ENCODE results near the gene ITLN2.
"Not testable (repeated sequence)": the region's sequence is repeated elsewhere in the genome, so short reads cannot be mapped to it uniquely, and the experiment has no call there.

ITLN2 gene

DNA sequence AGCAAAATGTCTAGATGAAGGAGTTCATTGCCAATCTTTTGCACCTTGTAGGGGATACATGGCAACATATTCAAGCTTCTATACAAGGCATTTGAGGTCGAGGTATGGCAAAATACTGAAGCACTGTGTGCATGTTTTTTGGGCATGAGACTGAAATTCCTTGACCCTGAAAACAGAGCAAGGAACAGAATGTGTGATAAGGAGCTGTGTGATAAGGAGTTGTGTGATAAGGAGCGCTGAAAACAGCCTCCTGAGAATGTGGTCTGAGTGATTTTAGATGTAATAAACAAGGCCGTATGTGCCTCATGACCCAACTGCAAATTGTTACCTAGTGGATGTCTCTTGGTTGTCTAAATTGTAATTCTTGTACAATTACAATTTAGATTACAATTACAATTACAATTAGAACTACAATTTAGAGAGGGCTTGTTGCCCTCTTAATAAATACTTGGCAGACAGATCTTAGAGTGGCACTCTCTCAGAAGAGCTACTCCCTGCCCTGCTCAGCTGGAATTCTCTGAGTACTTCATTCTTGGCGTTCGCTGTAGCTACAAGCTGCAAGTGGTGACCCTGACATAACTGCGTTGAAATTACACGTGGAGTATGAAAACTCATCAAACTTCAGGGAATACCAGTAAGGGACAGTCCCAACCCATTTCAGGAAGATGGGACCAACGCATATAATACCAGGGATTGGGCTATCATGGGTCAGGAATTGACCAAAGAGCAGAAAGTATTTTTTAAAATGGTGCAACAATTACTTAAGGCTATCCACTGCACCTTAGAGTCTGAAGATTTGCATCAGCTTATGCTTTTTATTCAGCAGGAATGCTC is 49.6 kb downstream of the ITLN2 start:
- DNase-seq, result no peak

DNA sequence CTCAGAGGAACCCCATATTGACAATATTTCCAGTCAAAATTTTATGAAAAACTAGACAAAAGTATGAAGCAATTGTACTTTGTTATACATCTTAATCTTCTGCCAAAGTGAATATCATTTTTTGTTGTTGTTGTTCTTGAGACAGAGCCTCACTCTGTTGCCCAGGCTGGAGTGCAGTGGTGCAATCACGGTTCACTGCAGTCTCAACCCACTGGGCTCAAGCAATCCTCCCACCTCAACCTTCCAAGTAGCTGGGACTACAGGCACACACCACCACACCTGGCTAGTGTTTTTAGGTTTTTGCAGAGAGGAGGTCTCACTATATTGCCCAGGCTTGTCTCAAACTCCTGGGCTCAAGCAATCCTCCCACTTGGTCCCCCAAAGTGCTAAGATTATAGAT is 52.4 kb downstream of the ITLN2 start:
- not testable (repeated sequence) for DNase-seq

- DNase-seq, result no peak
Measured at GRCh38 chr1:160901768-160902167, 52.8 kb downstream of the ITLN2 start.

DNA sequence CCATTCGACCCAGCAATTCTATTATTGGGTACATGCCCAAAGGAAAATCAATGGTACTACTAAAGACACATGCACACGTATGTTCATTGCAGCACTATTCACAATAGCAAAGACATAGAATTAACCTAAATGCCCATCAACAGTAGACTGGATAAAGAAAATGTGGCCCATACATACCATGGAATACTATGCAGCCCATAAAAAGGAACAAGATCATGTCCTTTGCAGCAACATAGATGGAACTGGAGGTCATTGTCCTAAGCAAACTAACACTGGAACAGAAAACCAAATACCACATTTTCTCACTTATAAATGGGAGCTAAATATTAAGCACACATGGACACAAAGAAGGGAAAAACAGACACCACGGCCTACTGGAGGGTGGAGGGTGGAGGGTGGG is 53.9 kb downstream of the ITLN2 start:
- DNase-seq, result not testable (repeated sequence)

Measured in stimulated activated CD8-positive, alpha-beta memory T cell treated with anti-CD3 and anti-CD28 coated beads, Interleukin-4, amount 100 ng/mL, for 48 hours (primary cell).